Endothelial cell of umbilical vein (primary cell): ENCODE measurements around the gene LGALS3BP. TPM values are rescaled to one million over a fixed set of nuclear protein-coding genes. Genes with fewer than 3 reads are reported as not detected.

Experiments used
- BruUV-seq: library from RNA; stranded (reverse); fragments of 400-500 nt; replicated peaks from 2 replicates; lab custom pipeline; 2021; lab: Mats Ljungman, UMichigan
- CTCF ChIA-PET: fragments of 300-600, 350-600 bp; sonication (Branson Sonifier 250); formaldehyde crosslinking; loops from one replicate; lab custom pipeline; 2021; ENCODE audit warnings: antibody characterized with exemption, inconsistent platforms; lab: Charles Lee
- POLR2A ChIA-PET: fragments of 300-600, 350-600 bp; sonication (Branson Sonifier 250); formaldehyde crosslinking; loops from one replicate; lab custom pipeline; 2021; ENCODE audit warnings: antibody characterized with exemption, inconsistent platforms; lab: Charles Lee
- DNase-seq: peaks from one replicate; pipeline ENCODE4 v3.0.0-alpha.2; 2011; ENCODE audit warnings: low read depth, low spot score
- FAIRE-seq: peaks from 2 replicates; lab custom pipeline; 2011; peaks lifted over from hg19 to GRCh38; lab: Jason Lieb, UNC
- H2AFZ ChIP-seq: 2 replicates; pipeline ENCODE4 v1.6.0; 2012; ENCODE audit warnings: low read depth, low read length, control low read depth, inconsistent platforms
- H3K27ac ChIP-seq: 2 replicates; pipeline ENCODE4 v1.5.1; 2011; ENCODE audit warnings: low read depth, mild to moderate bottlenecking, control low read depth, low read length, moderate library complexity; ENCODE audit not compliant: insufficient read depth
- H3K27me3 ChIP-seq, 2 experiments: 2 replicates each; pipeline versions ENCODE4 v1.6.0 to v1.6.1; 2011; ENCODE audit warnings: low read length in 2 of 2, mixed read lengths in 1 of 2; ENCODE audit not compliant: control insufficient read depth in 2 of 2, insufficient read depth in 2 of 2
- H3K36me3 ChIP-seq, 2 experiments: 2 replicates in 1 of 2; 3 replicates in 1 of 2; pipeline ENCODE4 v1.5.1; 2011; ENCODE audit warnings: low read length in 2 of 2, mild to moderate bottlenecking in 1 of 2, moderate library complexity in 1 of 2; ENCODE audit not compliant: control insufficient read depth in 2 of 2, insufficient read depth in 2 of 2; ENCODE audit errors: extremely low read depth in 1 of 2
- H3K4me1 ChIP-seq: 3 replicates; pipeline ENCODE4 v1.5.1; 2011; ENCODE audit warnings: mild to moderate bottlenecking, low read length; ENCODE audit not compliant: control insufficient read depth, insufficient read depth; ENCODE audit errors: extremely low read depth
- H3K4me2 ChIP-seq: 2 replicates; pipeline ENCODE4 v1.6.1; 2011; ENCODE audit warnings: low read length, control low read depth, mixed read lengths; ENCODE audit not compliant: insufficient read depth
- H3K4me3 ChIP-seq, 3 experiments: fragments of 200-600 bp in 1 of 3; sonication (generic), shearing (Covaris generic) in 1 of 3; replicated peaks in 1 of 3; 2 replicates each; pipeline ENCODE4 v1.5.1; 2011 to 2016; ENCODE audit warnings: control low read depth in 3 of 3, low read length in 3 of 3, mild to moderate bottlenecking in 2 of 3, inconsistent platforms in 1 of 3, low read depth in 1 of 3, moderate library complexity in 1 of 3; ENCODE audit not compliant: insufficient read depth in 1 of 3
- H3K79me2 ChIP-seq: 2 replicates; pipeline ENCODE4 v1.6.0; 2012; ENCODE audit warnings: low read length, inconsistent platforms; ENCODE audit not compliant: control insufficient read depth, insufficient read depth
- H3K9ac ChIP-seq: replicated peaks from 2 replicates; pipeline ENCODE3; 2011; ENCODE audit warnings: low read length, control low read depth; ENCODE audit not compliant: insufficient read depth; ENCODE audit errors: extremely low read depth
- H3K9me1 ChIP-seq: replicated peaks from 3 replicates; pipeline ENCODE4 v1.6.0; 2011; ENCODE audit warnings: mild to moderate bottlenecking, low read length; ENCODE audit not compliant: control insufficient read depth, insufficient read depth; ENCODE audit errors: extremely low read depth
- H3K9me3 ChIP-seq: replicated peaks from 2 replicates; pipeline ENCODE4 v1.5.1; 2012; ENCODE audit warnings: low read length, inconsistent platforms; ENCODE audit not compliant: control insufficient read depth, insufficient read depth
- H4K20me1 ChIP-seq: replicated peaks from 2 replicates; pipeline ENCODE3; 2011; ENCODE audit warnings: mild to moderate bottlenecking, low read length; ENCODE audit not compliant: control insufficient read depth, insufficient read depth; ENCODE audit errors: extremely low read depth
- EZH2 ChIP-seq: IDR thresholded peaks from 2 replicates; pipeline ENCODE4 v1.6.1; 2012; ENCODE audit warnings: borderline replicate concordance, low read depth, mild to moderate bottlenecking, moderate library complexity, low read length, inconsistent platforms; ENCODE audit not compliant: severe bottlenecking
- FOS ChIP-seq: IDR thresholded peaks from 2 replicates; pipeline ENCODE4 v1.6.1; 2011; ENCODE audit warnings: mild to moderate bottlenecking, low read length, moderate library complexity, borderline replicate concordance; ENCODE audit not compliant: insufficient read depth
- GATA2 ChIP-seq: IDR thresholded peaks from 2 replicates; pipeline ENCODE4 v1.7.0; 2011; ENCODE audit warnings: low read depth, mild to moderate bottlenecking, moderate library complexity, mixed read lengths, low read length; ENCODE audit not compliant: insufficient read length, insufficient read depth
- JUN ChIP-seq: IDR thresholded peaks from 2 replicates; pipeline ENCODE4 v1.6.1; 2011; ENCODE audit warnings: borderline replicate concordance, low read depth; ENCODE audit not compliant: insufficient read length, insufficient read depth
- MYC ChIP-seq: IDR thresholded peaks from one replicate; pipeline ENCODE4 v1.6.1; 2011; ENCODE audit warnings: mild to moderate bottlenecking, low read depth, low read length
- POLR2A ChIP-seq: IDR thresholded peaks from 2 replicates; pipeline ENCODE4 v1.6.1; 2012; ENCODE audit warnings: low read depth, mild to moderate bottlenecking, control low read depth, low read length
- POLR2AphosphoS5 ChIP-seq: IDR thresholded peaks from 2 replicates; pipeline ENCODE4 v1.6.1; 2012; ENCODE audit warnings: low read depth, mild to moderate bottlenecking, control low read depth, low read length, moderate library complexity; ENCODE audit not compliant: insufficient read depth
- dilution Hi-C: fragments of 300-500 bp; cut with MboI; formaldehyde crosslinking; loops from one replicate; pipeline ENCODE4 v1.15.0; 2019; ENCODE audit warnings: low sequenced_read_pairs; ENCODE audit not compliant: extremely low pct_ligation_motif_present
- intact Hi-C: fragments of 100-400 bp; cut with micrococcal nuclease; formaldehyde crosslinking; loops from one replicate; pipeline ENCODE4 v1.10.0; 2022
- polyA plus RNA-seq, 4 experiments: library from polyadenylated mRNA; depleted of rRNA in 3 of 4; stranded (reverse) in 3 of 4; unstranded in 1 of 4; fragments of >200 nt; gene quantifications; 2 replicates each; pipeline versions ENCODE4 v1.2.1 to v1.2.3, GENCODE V29; 2011 to 2012; ENCODE audit warnings: missing spikeins in 1 of 4
- total RNA-seq: library from RNA; stranded (reverse); gene quantifications from 2 replicates; pipeline ENCODE4 v1.2.3, GENCODE V29; 2021
- TF ChIP-seq, protein P1 (sequence below): IDR thresholded peaks from 2 replicates; pipeline ENCODE4 v1.6.1; 2011; ENCODE audit not compliant: insufficient read depth, insufficient read length
- TF ChIP-seq, protein P2 (sequence below), 2 donors: IDR thresholded peaks; 1 replicate in 1 of 2; 2 replicates in 1 of 2; pipeline ENCODE4 v1.5.1; 2011; ENCODE audit warnings: low read length in 2 of 2, mild to moderate bottlenecking in 2 of 2, moderate library complexity in 2 of 2, control low read depth in 1 of 2, inconsistent platforms in 1 of 2, low read depth in 1 of 2; ENCODE audit not compliant: insufficient read depth in 1 of 2; ENCODE audit errors: extremely low read depth in 1 of 2

The LGALS3BP gene
- total and polyA plus RNA-seq, 2 donors (not counting 3 experiments of a cell fraction or from before 2014, with no cell fraction given): 0.77 to 1.3 TPM

DNA sequence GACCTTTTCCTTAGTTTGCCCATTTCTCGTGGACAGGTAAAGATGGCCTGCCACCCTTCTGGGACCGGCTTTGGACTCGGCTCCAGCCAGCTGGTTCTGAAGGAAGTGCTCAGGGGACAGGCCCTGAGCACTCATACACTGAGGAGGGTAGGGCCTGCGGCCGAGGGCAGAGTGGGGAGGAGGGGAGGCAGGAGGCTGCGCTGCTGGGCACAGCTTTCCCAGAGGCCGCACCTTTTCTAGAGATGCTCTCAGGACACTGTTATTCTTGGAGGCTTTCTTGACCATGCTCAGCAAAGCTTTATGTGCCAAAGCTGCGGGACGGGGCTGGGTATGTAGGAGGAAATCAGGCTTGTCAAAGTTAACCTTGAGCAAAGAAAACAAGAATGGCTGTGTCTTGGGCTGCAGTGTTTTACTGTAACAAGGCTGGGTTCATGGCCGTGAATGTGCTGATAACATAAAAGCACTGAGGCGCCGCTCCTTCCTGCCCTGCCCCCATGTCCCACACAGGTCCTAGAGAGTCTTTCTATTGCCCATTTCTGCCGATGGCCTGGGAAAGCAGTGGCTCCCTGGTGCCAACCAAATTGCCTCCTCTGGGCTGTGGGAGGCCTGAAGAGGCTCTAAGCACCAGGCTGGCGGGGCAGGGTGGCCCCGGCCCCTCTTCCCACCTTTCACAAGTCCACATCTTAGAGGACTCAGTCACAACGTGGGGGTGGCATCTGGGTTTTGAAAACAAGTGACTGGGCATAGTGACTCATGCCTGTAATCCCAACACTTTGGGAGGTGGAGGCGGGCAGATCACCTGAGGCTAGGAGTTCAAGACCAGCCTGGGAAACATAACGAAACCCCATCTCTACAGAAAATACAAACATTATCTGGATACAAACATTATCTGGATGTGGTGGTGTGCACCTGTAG lies 32.2 kb downstream of the LGALS3BP start:
- H3K4me1 ChIP-seq: no peaks in the 10 kb centered on the region
- intact Hi-C loops: no loop called here
- H3K4me3 ChIP-seq: no peak overlapping the region
- H3K4me2 ChIP-seq: no peak overlapping the region
- H3K9me3 ChIP-seq: no peaks in the 10 kb centered on the region
- H3K9ac ChIP-seq: no peak overlapping the region
- no peaks in the 10 kb centered on the region for H3K79me2 ChIP-seq
- ChIA-PET CTCF (interaction anchor here (1.1 to 1.8 kb wide), 2 partner anchors 23 to 82 kb away, joined by 3 to 4 read pairs; no protein-coding TSS in a partner anchor), POLR2A (interaction anchor here (0.6 kb wide), 1 partner anchor 34 kb away, joined by 4 read pairs; no protein-coding TSS in a partner anchor)
- H4K20me1 ChIP-seq: no peaks in the 10 kb centered on the region
- dilution Hi-C loops: no loop called here
- no TSS peak for BruUV-seq
- no peak overlapping the region for H3K27ac ChIP-seq
- peak overlapping the region; percentile 29 for H2AFZ ChIP-seq
- H3K27me3 ChIP-seq: no peaks in the 10 kb centered on the region
- TF ChIP-seq, protein P1, sequence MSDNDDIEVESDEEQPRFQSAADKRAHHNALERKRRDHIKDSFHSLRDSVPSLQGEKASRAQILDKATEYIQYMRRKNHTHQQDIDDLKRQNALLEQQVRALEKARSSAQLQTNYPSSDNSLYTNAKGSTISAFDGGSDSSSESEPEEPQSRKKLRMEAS: no peak
- TF ChIP-seq JUN (no peak), POLR2AphosphoS5 (no peak), POLR2A (no peak), FOS (no peak), MYC (no peak), GATA2 (no peak), EZH2 (no peak)
- TF ChIP-seq, protein P2, sequence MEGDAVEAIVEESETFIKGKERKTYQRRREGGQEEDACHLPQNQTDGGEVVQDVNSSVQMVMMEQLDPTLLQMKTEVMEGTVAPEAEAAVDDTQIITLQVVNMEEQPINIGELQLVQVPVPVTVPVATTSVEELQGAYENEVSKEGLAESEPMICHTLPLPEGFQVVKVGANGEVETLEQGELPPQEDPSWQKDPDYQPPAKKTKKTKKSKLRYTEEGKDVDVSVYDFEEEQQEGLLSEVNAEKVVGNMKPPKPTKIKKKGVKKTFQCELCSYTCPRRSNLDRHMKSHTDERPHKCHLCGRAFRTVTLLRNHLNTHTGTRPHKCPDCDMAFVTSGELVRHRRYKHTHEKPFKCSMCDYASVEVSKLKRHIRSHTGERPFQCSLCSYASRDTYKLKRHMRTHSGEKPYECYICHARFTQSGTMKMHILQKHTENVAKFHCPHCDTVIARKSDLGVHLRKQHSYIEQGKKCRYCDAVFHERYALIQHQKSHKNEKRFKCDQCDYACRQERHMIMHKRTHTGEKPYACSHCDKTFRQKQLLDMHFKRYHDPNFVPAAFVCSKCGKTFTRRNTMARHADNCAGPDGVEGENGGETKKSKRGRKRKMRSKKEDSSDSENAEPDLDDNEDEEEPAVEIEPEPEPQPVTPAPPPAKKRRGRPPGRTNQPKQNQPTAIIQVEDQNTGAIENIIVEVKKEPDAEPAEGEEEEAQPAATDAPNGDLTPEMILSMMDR (IDR thresholded peaks at IDR 0.05; ENCODE audit: extremely low read depth in 1 of 2, insufficient read depth in 1 of 2, low read depth in 1 of 2, low read length in 2 of 2): no peak
- FAIRE-seq (peak; percentile 28), DNase-seq (peak; percentile 15)
- H3K9me1 ChIP-seq: no peaks in the 10 kb centered on the region
- no peaks in the 10 kb centered on the region for H3K36me3 ChIP-seq
